ENCODE measurements around the gene PHGDH.

PHGDH gene

GRCh38 chr1:119733754-119734153 lies 22.0 kb downstream of the PHGDH start:
- no peak for DNase-seq

- no peak for DNase-seq
Observed at GRCh38 chr1:119735217-119735616, 23.5 kb downstream of the PHGDH start.

- no peak for DNase-seq
Observed at GRCh38 chr1:119736649-119737039, 24.9 kb downstream of the PHGDH start.

- no peak for DNase-seq
Observed at GRCh38 chr1:119737040-119737682, 25.4 kb downstream of the PHGDH start.

GRCh38 chr1:119738100-119738720 lies 26.5 kb downstream of the PHGDH start:
- DNase-seq, result no peak

- no peak for DNase-seq
Observed at GRCh38 chr1:119739150-119739549, 27.4 kb downstream of the PHGDH start.

- DNase-seq, result no peak
Observed at GRCh38 chr1:119740261-119740660, 28.5 kb downstream of the PHGDH start.

- DNase-seq, result no peak
Observed at GRCh38 chr1:119740896-119741780, 29.4 kb downstream of the PHGDH start.

- DNase-seq, result no peak
Observed at GRCh38 chr1:119742202-119742601, 30.5 kb downstream of the PHGDH start.

- DNase-seq, result no peak
Observed at GRCh38 chr1:119742677-119743076, 30.9 kb downstream of the PHGDH start.

GRCh38 chr1:119743308-119743707 lies 31.6 kb downstream of the PHGDH start:
- no peak for DNase-seq

- DNase-seq, result peak; percentile 23 to 26
Observed at GRCh38 chr1:119743776-119744597, 32.3 kb downstream of the PHGDH start.

GRCh38 chr1:119744598-119744942 lies 32.8 kb downstream of the PHGDH start:
- no peak for DNase-seq

GRCh38 chr1:119745034-119745433 lies 33.3 kb downstream of the PHGDH start:
- no peak for DNase-seq

GRCh38 chr1:119747451-119747850 lies 35.7 kb downstream of the PHGDH start:
- no peak for DNase-seq

- DNase-seq, result no peak
Observed at GRCh38 chr1:119748040-119748439, 36.3 kb downstream of the PHGDH start.

GRCh38 chr1:119752592-119752991 lies 40.9 kb downstream of the PHGDH start:
- no peak for DNase-seq

- DNase-seq, result no peak
Observed at GRCh38 chr1:119758584-119758983, 46.9 kb downstream of the PHGDH start.

GRCh38 chr1:119762409-119762808 lies 50.7 kb downstream of the PHGDH start:
- DNase-seq, result no peak

GRCh38 chr1:119762953-119763352 lies 51.2 kb downstream of the PHGDH start:
- no peak for DNase-seq

- no peak for DNase-seq
Observed at GRCh38 chr1:119764220-119764619, 52.5 kb downstream of the PHGDH start.

- DNase-seq, result no peak
Observed at GRCh38 chr1:119766374-119766794, 54.6 kb downstream of the PHGDH start.

GRCh38 chr1:119767486-119767885 lies 55.8 kb downstream of the PHGDH start:
- DNase-seq, result no peak

Measured in activated CD4-positive, alpha-beta T cell treated with anti-CD3 and anti-CD28 coated beads, Interleukin-2, amount 50 U/mL, for 4 hours (primary cell).